COR-L47 (cell line): ENCODE results near the gene ZNF439.
"Not testable (repeated sequence)": the region's sequence is repeated elsewhere in the genome, so short reads cannot be mapped to it uniquely, and the experiment has no call there.

Experiments used
- DNase-seq: peaks from one replicate; lab custom pipeline; 2025; lab: John Stamatoyannopoulos, UW

The ZNF439 gene

GRCh38 chr19:11848594-11849469 is at the start of gene ZNF439:
TSS of gene ZNF439 (plus strand) at chr19:11848726. CDS start at chr19:11848868, 142 bp downstream.
- peak; percentile 93 for DNase-seq

GRCh38 chr19:11806354-11807098 is 42.0 kb upstream of the ZNF439 start:
- no peak for DNase-seq

- DNase-seq: no peak
Measured at GRCh38 chr19:11807099-11807380, 41.5 kb upstream of the ZNF439 start.

- no peak for DNase-seq
Measured at GRCh38 chr19:11813703-11814028, 34.9 kb upstream of the ZNF439 start.

GRCh38 chr19:11814029-11814699 is 34.4 kb upstream of the ZNF439 start, which contains the start of gene ZNF440:
TSS of gene ZNF440 (plus strand) at chr19:11814273. CDS start at chr19:11814448, 175 bp downstream.
- DNase-seq: peak; percentile 94

GRCh38 chr19:11814700-11815035 is 33.9 kb upstream of the ZNF439 start:
- DNase-seq: no peak

- no peak for DNase-seq
Measured at GRCh38 chr19:11821474-11822109, 26.9 kb upstream of the ZNF439 start.

- DNase-seq: not testable (repeated sequence)
Measured at GRCh38 chr19:11828957-11829876, 19.3 kb upstream of the ZNF439 start.

GRCh38 chr19:11832253-11832912 is 16.1 kb upstream of the ZNF439 start:
- no peak for DNase-seq

- no peak for DNase-seq
Measured at GRCh38 chr19:11833541-11833940, 15.0 kb upstream of the ZNF439 start.

GRCh38 chr19:11835626-11836066 is 12.9 kb upstream of the ZNF439 start:
- not testable (repeated sequence) for DNase-seq

GRCh38 chr19:11843722-11844121 is 4.8 kb upstream of the ZNF439 start:
- DNase-seq: no peak

- not testable (repeated sequence) for DNase-seq
Measured at GRCh38 chr19:11847615-11848014, 911 bp upstream of the ZNF439 start.

GRCh38 chr19:11848200-11848593 is 329 bp upstream of the ZNF439 start:
- DNase-seq: no peak

GRCh38 chr19:11850289-11850688 is 1.8 kb downstream of the ZNF439 start:
- DNase-seq: not testable (repeated sequence)

GRCh38 chr19:11853358-11853757 is 4.8 kb downstream of the ZNF439 start:
- DNase-seq: no peak

- no peak for DNase-seq
Measured at GRCh38 chr19:11856596-11857250, 8.2 kb downstream of the ZNF439 start.

- DNase-seq: no peak
Measured at GRCh38 chr19:11860721-11861120, 12.2 kb downstream of the ZNF439 start.

- no peak for DNase-seq
Measured at GRCh38 chr19:11861301-11861700, 12.8 kb downstream of the ZNF439 start.

GRCh38 chr19:11867766-11868165 is 19.2 kb downstream of the ZNF439 start:
- DNase-seq: not testable (repeated sequence)
